Ishikawa (cell line): ENCODE measurements around the gene EFEMP2.

Experiments used
- CEBPB ChIP-seq: IDR thresholded peaks from 2 replicates; pipeline ENCODE4 v1.6.1; 2012
- CREB1 ChIP-seq: IDR thresholded peaks from 2 replicates; pipeline ENCODE4 v1.6.1; 2012; ENCODE audit warnings: low read depth
- EGR1 ChIP-seq: IDR thresholded peaks from 2 replicates; pipeline ENCODE4 v1.6.1; 2012
- EP300 ChIP-seq: IDR thresholded peaks from 2 replicates; pipeline ENCODE4 v1.6.1; 2012; ENCODE audit warnings: borderline replicate concordance
- FOXM1 ChIP-seq: IDR thresholded peaks from 2 replicates; pipeline ENCODE4 v1.6.1; 2012; ENCODE audit warnings: low read depth, borderline replicate concordance
- NFIC ChIP-seq: IDR thresholded peaks from 2 replicates; pipeline ENCODE4 v1.6.1; 2012
- RAD21 ChIP-seq: IDR thresholded peaks from 2 replicates; pipeline ENCODE4 v1.6.1; 2012; ENCODE audit warnings: low read depth
- TAF1 ChIP-seq: IDR thresholded peaks from 2 replicates; pipeline ENCODE4 v1.6.1; 2012; ENCODE audit warnings: low read depth, mild to moderate bottlenecking
- TCF12 ChIP-seq: IDR thresholded peaks from 2 replicates; pipeline ENCODE4 v1.6.1; 2012; ENCODE audit warnings: low read depth
- TEAD4 ChIP-seq: IDR thresholded peaks from 2 replicates; pipeline ENCODE4 v1.6.1; 2012
- YY1 ChIP-seq: IDR thresholded peaks from 2 replicates; pipeline ENCODE4 v1.6.1; 2012; ENCODE audit warnings: low read depth
- ZBTB7A ChIP-seq: IDR thresholded peaks from 2 replicates; pipeline ENCODE4 v1.6.1; 2012; ENCODE audit warnings: low read depth
- TF ChIP-seq, protein P1 (sequence below): IDR thresholded peaks from 2 replicates; pipeline ENCODE4 v1.6.1; 2012
- TF ChIP-seq, protein P2 (sequence below): IDR thresholded peaks from 2 replicates; pipeline ENCODE4 v1.6.1; 2012
- TF ChIP-seq, protein P3 (sequence below): IDR thresholded peaks from 2 replicates; pipeline ENCODE4 v1.6.1; 2012; ENCODE audit warnings: low read depth, mild to moderate bottlenecking

The EFEMP2 gene

GRCh38 chr11:65907878-65908277 is 35.3 kb upstream of the EFEMP2 start:
- TF ChIP-seq ZBTB7A (no peak), RAD21 (no peak), TAF1 (no peak), TEAD4 (no peak), YY1 (no peak), CREB1 (no peak), EGR1 (no peak), NFIC (no peak), CEBPB (no peak), FOXM1 (no peak), TCF12 (no peak)
- TF ChIP-seq, protein P1, sequence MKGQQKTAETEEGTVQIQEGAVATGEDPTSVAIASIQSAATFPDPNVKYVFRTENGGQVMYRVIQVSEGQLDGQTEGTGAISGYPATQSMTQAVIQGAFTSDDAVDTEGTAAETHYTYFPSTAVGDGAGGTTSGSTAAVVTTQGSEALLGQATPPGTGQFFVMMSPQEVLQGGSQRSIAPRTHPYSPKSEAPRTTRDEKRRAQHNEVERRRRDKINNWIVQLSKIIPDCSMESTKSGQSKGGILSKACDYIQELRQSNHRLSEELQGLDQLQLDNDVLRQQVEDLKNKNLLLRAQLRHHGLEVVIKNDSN: no peak
- TF ChIP-seq, protein P2, sequence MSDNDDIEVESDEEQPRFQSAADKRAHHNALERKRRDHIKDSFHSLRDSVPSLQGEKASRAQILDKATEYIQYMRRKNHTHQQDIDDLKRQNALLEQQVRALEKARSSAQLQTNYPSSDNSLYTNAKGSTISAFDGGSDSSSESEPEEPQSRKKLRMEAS: no peak

DNA sequence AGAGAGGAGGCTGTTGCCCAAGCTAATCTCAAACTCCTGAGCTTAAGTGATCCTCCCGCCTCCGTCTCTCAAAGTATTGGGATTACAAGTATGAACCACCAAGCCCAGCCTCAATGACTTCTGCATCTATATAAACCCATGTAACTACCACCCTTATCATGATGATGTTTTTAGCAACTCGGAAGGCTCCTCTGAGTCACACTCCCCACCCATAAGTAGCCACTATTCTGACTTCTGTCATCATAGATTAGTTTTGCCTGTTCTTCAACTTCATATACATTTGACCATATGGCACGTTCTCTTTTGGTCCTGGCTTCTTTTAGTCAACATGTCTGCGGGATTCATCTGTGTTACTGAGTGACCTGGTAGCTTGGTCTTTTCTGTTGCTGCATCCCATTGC is 34.0 kb upstream of the EFEMP2 start:
- no peak for TF ChIP-seq TCF12
- TF ChIP-seq YY1: no peak
- TF ChIP-seq NFIC: no peak
- TF ChIP-seq, protein P2: no peak
- TF ChIP-seq TEAD4: no peak
- TF ChIP-seq, protein P1: no peak
- TF ChIP-seq EP300: no peak

GRCh38 chr11:65903715-65904114 is 31.1 kb upstream of the EFEMP2 start:
- TF ChIP-seq, protein P2: no peak
- TF ChIP-seq NFIC (no peak), FOXM1 (no peak), EP300 (no peak), TEAD4 (no peak), RAD21 (no peak), ZBTB7A (no peak), CEBPB (no peak), TAF1 (no peak), CREB1 (no peak), TCF12 (no peak), EGR1 (no peak), YY1 (no peak)
- TF ChIP-seq, protein P3, sequence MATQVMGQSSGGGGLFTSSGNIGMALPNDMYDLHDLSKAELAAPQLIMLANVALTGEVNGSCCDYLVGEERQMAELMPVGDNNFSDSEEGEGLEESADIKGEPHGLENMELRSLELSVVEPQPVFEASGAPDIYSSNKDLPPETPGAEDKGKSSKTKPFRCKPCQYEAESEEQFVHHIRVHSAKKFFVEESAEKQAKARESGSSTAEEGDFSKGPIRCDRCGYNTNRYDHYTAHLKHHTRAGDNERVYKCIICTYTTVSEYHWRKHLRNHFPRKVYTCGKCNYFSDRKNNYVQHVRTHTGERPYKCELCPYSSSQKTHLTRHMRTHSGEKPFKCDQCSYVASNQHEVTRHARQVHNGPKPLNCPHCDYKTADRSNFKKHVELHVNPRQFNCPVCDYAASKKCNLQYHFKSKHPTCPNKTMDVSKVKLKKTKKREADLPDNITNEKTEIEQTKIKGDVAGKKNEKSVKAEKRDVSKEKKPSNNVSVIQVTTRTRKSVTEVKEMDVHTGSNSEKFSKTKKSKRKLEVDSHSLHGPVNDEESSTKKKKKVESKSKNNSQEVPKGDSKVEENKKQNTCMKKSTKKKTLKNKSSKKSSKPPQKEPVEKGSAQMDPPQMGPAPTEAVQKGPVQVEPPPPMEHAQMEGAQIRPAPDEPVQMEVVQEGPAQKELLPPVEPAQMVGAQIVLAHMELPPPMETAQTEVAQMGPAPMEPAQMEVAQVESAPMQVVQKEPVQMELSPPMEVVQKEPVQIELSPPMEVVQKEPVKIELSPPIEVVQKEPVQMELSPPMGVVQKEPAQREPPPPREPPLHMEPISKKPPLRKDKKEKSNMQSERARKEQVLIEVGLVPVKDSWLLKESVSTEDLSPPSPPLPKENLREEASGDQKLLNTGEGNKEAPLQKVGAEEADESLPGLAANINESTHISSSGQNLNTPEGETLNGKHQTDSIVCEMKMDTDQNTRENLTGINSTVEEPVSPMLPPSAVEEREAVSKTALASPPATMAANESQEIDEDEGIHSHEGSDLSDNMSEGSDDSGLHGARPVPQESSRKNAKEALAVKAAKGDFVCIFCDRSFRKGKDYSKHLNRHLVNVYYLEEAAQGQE: no peak
- TF ChIP-seq, protein P1: no peak

GRCh38 chr11:65903068-65903481 is 30.5 kb upstream of the EFEMP2 start:
- TF ChIP-seq EP300 (peak; percentile 74; the same call in 1 of the 2 replicates), CREB1 (no peak), FOXM1 (peak; percentile 79), YY1 (0 out of 2 replicates have a peak, but pooled peaks have one; percentile 33), TEAD4 (peak; percentile 91), TAF1 (no peak), TCF12 (peak; percentile 78; the same call in 1 of the 2 replicates), NFIC (no peak), CEBPB (no peak), EGR1 (no peak), RAD21 (no peak), ZBTB7A (no peak)
- TF ChIP-seq, protein P3: no peak
- TF ChIP-seq, protein P1: no peak
- TF ChIP-seq, protein P2: 0 out of 2 replicates have a peak, but pooled peaks have one; percentile 28

DNA sequence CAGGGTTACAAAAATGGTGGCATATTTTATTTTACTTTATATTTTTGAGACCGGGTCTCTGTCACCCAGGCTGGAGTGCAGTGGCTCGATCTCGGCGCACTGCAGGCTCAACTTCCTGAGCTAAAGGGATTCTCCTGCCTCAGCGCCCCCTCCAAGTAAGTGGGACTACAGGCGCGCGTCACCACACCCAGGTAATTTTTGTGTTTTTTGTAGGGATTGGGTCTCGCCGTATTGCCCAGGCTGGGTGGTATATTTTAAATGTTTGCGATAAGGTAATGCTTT is 28.2 kb upstream of the EFEMP2 start:
- no peak for TF ChIP-seq TCF12
- no peak for TF ChIP-seq RAD21
- no peak for TF ChIP-seq EGR1
- TF ChIP-seq CEBPB: no peak
- TF ChIP-seq, protein P3: no peak
- TF ChIP-seq, protein P2: no peak
- TF ChIP-seq FOXM1: no peak
